Suprapubic skin (tissue), 4 donors: ENCODE measurements around the gene CNTN1.

Experiments used
- CTCF ChIP-seq, 2 donors: fragments of 200-600 bp in 1 of 2; fragments of 450-650 bp in 1 of 2; sonication (generic) in 1 of 2; IDR thresholded peaks; one replicate each; pipeline ENCODE4 v1.5.1; 2016 to 2019; ENCODE audit warnings: antibody characterized with exemption in 2 of 2, mild to moderate bottlenecking in 1 of 2, moderate library complexity in 1 of 2
- EP300 ChIP-seq: sonication (generic); formaldehyde crosslinking; IDR thresholded peaks from one replicate; pipeline ENCODE4 v1.6.1; 2017; ENCODE audit warnings: antibody characterized with exemption
- POLR2A ChIP-seq, 2 donors: fragments of 450-650 bp; IDR thresholded peaks; one replicate each; pipeline ENCODE4 v1.6.1; 2017; ENCODE audit warnings: antibody characterized with exemption in 2 of 2, mild to moderate bottlenecking in 2 of 2, moderate library complexity in 2 of 2
- POLR2AphosphoS5 ChIP-seq, 3 donors: sonication (generic); formaldehyde crosslinking; IDR thresholded peaks; one replicate each; pipeline ENCODE4 v1.6.1; 2017; ENCODE audit warnings: antibody characterized with exemption in 3 of 3

GRCh38 chr12:40843495-40843894 lies 151.3 kb downstream of the CNTN1 start:
- TF ChIP-seq CTCF (IDR thresholded peaks at IDR 0.05) (no peak), POLR2AphosphoS5 (IDR thresholded peaks at IDR 0.05) (no peak), POLR2A (IDR thresholded peaks at IDR 0.05) (no peak), EP300 (no peak)
